Panc1 (cell line): Measurements from ENCODE around the gene YPEL1.

Source experiments
- CTCF ChIP-seq: fragments of 450-650 bp; IDR thresholded peaks from 2 replicates; pipeline ENCODE4 v1.5.1; 2017; ENCODE audit warnings: mild to moderate bottlenecking
- POLR2AphosphoS5 ChIP-seq: IDR thresholded peaks from 2 replicates; pipeline ENCODE4 v1.6.1; 2012; ENCODE audit warnings: mild to moderate bottlenecking, low read depth, low read length, moderate library complexity
- TF ChIP-seq, protein P1 (sequence below), 2 experiments: IDR thresholded peaks; 2 replicates each; pipeline ENCODE4 v1.6.1; 2011 to 2012; ENCODE audit warnings: low read depth in 2 of 2, control low read depth in 1 of 2, low read length in 1 of 2, mild to moderate bottlenecking in 1 of 2, moderate library complexity in 1 of 2; ENCODE audit not compliant: insufficient read depth in 1 of 2

- TF ChIP-seq CTCF (no peak), POLR2AphosphoS5 (no peak)
- TF ChIP-seq, protein P1, sequence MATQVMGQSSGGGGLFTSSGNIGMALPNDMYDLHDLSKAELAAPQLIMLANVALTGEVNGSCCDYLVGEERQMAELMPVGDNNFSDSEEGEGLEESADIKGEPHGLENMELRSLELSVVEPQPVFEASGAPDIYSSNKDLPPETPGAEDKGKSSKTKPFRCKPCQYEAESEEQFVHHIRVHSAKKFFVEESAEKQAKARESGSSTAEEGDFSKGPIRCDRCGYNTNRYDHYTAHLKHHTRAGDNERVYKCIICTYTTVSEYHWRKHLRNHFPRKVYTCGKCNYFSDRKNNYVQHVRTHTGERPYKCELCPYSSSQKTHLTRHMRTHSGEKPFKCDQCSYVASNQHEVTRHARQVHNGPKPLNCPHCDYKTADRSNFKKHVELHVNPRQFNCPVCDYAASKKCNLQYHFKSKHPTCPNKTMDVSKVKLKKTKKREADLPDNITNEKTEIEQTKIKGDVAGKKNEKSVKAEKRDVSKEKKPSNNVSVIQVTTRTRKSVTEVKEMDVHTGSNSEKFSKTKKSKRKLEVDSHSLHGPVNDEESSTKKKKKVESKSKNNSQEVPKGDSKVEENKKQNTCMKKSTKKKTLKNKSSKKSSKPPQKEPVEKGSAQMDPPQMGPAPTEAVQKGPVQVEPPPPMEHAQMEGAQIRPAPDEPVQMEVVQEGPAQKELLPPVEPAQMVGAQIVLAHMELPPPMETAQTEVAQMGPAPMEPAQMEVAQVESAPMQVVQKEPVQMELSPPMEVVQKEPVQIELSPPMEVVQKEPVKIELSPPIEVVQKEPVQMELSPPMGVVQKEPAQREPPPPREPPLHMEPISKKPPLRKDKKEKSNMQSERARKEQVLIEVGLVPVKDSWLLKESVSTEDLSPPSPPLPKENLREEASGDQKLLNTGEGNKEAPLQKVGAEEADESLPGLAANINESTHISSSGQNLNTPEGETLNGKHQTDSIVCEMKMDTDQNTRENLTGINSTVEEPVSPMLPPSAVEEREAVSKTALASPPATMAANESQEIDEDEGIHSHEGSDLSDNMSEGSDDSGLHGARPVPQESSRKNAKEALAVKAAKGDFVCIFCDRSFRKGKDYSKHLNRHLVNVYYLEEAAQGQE (IDR thresholded peaks at IDR 0.05; ENCODE audit: insufficient read depth in 1 of 2, low read depth in 2 of 2, low read length in 1 of 2), result no peak
Measured at GRCh38 chr22:21710156-21710555, 25.4 kb downstream of the YPEL1 start.
